Esophagus muscularis mucosa (tissue), 3 donors: Measurements from ENCODE around the gene TENM4.

Experiments used
- CTCF ChIP-seq, 3 experiments: fragments of 200-600 bp in 2 of 3; fragments of 450-650 bp in 1 of 3; sonication (generic) in 2 of 3; IDR thresholded peaks; one replicate each; pipeline ENCODE4 v1.5.1; 2017 to 2019; ENCODE audit warnings: antibody characterized with exemption in 3 of 3, mild to moderate bottlenecking in 2 of 3, moderate library complexity in 1 of 3
- POLR2A ChIP-seq: fragments of 450-650 bp; IDR thresholded peaks from one replicate; pipeline ENCODE4 v1.6.1; 2017; ENCODE audit warnings: antibody characterized with exemption, moderate library complexity, mild to moderate bottlenecking, low read depth
- POLR2AphosphoS5 ChIP-seq, 2 donors: sonication (generic); formaldehyde crosslinking; IDR thresholded peaks; one replicate each; pipeline ENCODE4 v1.6.1; 2017; ENCODE audit warnings: antibody characterized with exemption in 2 of 2

DNA sequence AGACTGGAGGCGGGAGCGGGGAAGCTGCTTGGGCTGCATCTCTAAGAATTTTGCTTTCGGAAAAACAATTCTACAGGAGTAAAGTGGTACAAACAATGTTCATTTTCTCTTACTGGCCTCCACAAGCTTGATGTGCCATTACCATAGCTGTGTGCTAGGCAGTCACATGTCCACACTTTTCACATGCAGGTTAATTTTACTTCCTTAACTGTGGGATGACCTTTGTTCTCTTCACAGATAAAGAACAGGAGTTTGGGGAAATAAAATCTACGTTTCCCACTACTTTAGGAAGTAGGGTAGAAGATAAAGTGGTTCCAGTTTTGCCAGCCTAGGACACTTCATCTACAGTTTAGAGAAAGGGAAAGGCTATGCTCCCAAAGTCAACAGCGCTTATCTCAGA is 539.0 kb downstream of the TENM4 start:
- TF ChIP-seq CTCF (IDR thresholded peaks at IDR 0.05) (no peak), POLR2A (no peak), POLR2AphosphoS5 (IDR thresholded peaks at IDR 0.05) (no peak)
